Subcutaneous abdominal adipose tissue (tissue), 5 donors: ENCODE data around the gene RNU5D-1.
"Not testable (repeated sequence)": the region's sequence is repeated elsewhere in the genome, so short reads cannot be mapped to it uniquely, and the experiment has no call there.

Experiments
- H3K27ac ChIP-seq: one replicate; pipeline ENCODE4 v1.7.0; 2013; ENCODE audit warnings: low read depth, mild to moderate bottlenecking, inconsistent platforms, low read length, moderate library complexity
- H3K27me3 ChIP-seq, 5 donors: one replicate each; pipeline ENCODE4 v1.7.0; 2013; ENCODE audit warnings: low read length in 5 of 5, inconsistent platforms in 1 of 5; ENCODE audit not compliant: control insufficient read depth in 5 of 5, insufficient read depth in 4 of 5
- H3K36me3 ChIP-seq, 5 donors: one replicate each; pipeline ENCODE4 v1.7.0; 2013; ENCODE audit warnings: low read length in 5 of 5; ENCODE audit not compliant: control insufficient read depth in 5 of 5, insufficient read depth in 5 of 5
- H3K4me1 ChIP-seq, 5 donors: one replicate each; pipeline ENCODE4 v1.7.0; 2013; ENCODE audit warnings: low read length in 5 of 5, mild to moderate bottlenecking in 3 of 5, moderate library complexity in 1 of 5; ENCODE audit not compliant: control insufficient read depth in 5 of 5, insufficient read depth in 5 of 5
- H3K4me3 ChIP-seq, 5 donors: one replicate each; pipeline ENCODE4 v1.7.0; 2013; ENCODE audit warnings: low read length in 5 of 5, low read depth in 1 of 5
- H3K9ac ChIP-seq, 5 donors: one replicate each; pipeline ENCODE4 v1.7.0; 2013; ENCODE audit warnings: low read length in 5 of 5, mild to moderate bottlenecking in 4 of 5, moderate library complexity in 3 of 5
- H3K9me3 ChIP-seq, 5 donors: one replicate each; pipeline ENCODE4 v1.7.0; 2013; ENCODE audit warnings: low read length in 5 of 5; ENCODE audit not compliant: control insufficient read depth in 5 of 5
- donor health status: healthy.
- donor health status: healthy.
- donor health status: healthy.
- donor health status: healthy.
- donor health status: healthy.

Gene RNU5D-1

DNA sequence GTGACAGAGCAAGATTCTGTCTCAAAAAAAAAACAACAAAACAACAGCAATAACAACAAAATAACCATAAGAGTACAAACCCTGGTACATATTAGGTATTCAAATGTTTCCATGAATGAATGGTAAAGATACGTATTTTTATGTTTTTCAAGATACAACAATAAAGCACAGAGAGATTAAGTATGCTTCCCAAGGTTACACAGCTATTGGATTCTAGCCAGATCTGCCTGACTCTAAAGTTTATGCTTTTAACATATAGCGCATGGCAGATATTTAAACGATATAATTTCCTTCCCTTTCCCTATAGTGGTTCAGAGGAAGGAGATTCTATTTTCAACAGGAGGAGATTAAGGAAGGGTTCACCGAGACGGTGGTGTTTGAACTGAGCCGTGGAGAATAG is 25.5 kb downstream of the RNU5D-1 start:
- H3K4me3 ChIP-seq, result no peak overlapping the region
- no peak overlapping the region for H3K27ac ChIP-seq
- H3K4me1 ChIP-seq, result peaks cover 0 to 8% (median 4%) of the 10 kb centered on the region in 5 donors
- H3K27me3 ChIP-seq, result no peaks in the 10 kb centered on the region
- no peaks in the 10 kb centered on the region for H3K9me3 ChIP-seq
- H3K36me3 ChIP-seq, result no peaks in the 10 kb centered on the region
- H3K9ac ChIP-seq, result no peak overlapping the region

DNA sequence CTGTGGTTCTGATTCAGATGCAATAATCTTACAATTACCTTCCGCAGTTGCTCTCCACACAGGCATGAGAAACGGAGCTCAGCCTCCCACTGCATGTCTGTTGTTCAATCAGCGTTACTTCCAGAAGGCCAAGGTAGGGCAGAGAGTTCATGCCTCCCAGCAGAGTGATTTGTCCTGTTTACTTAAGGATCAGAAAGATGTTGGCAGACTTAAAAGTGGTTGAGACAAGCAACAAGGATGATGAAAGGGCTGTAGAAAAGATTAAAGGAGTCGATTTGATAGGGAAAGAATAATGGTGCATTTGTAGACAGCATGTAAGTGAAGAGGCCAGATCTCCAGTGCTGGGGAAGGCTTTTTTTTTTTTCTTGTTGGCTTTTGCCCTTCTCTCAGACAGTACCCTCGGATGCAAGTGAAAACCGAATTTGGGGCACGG is 29.8 kb downstream of the RNU5D-1 start:
- Histone ChIP-seq H3K9me3 (no peaks in the 10 kb centered on the region), H3K27me3 (no peaks in the 10 kb centered on the region), H3K36me3 (no peaks in the 10 kb centered on the region), H3K4me1 (peaks cover 0 to 2% (median 0%) of the 10 kb centered on the region in 5 donors), H3K4me3 (no peak overlapping the region), H3K9ac (no peak overlapping the region), H3K27ac (no peak overlapping the region)

GRCh38 chr1:44700573-44700972 is 30.4 kb downstream of the RNU5D-1 start:
- H3K27ac ChIP-seq, result no peak overlapping the region
- H3K4me3 ChIP-seq, result no peak overlapping the region
- H3K9me3 ChIP-seq, result no peaks in the 10 kb centered on the region
- peaks cover 0 to 2% (median 0%) of the 10 kb centered on the region in 5 donors for H3K4me1 ChIP-seq
- H3K9ac ChIP-seq, result no peak overlapping the region
- H3K36me3 ChIP-seq, result no peaks in the 10 kb centered on the region
- H3K27me3 ChIP-seq, result no peaks in the 10 kb centered on the region

DNA sequence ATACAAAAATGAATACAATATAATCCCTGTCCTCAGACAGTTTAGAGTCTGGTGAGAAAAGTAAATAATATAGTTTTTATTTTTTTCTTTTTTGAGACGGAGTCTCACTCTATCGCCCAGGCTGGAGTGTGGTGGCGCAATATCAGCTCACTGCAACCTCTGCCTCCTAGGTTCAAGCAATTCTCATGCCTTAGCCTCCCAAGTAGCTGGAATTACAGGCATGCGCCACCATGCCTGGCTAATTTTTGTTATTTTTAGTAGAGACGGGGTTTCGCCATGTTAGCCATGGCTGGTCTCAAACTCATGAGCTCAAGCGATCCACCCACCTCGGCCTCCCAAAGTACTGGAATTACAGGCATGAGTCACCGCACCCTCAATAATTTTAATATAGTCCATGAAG is 31.6 kb downstream of the RNU5D-1 start:
- not testable (repeated sequence) for H3K9me3 ChIP-seq, H3K36me3 ChIP-seq, H3K27me3 ChIP-seq, H3K27ac ChIP-seq, H3K4me3 ChIP-seq, H3K4me1 ChIP-seq, H3K9ac ChIP-seq

DNA sequence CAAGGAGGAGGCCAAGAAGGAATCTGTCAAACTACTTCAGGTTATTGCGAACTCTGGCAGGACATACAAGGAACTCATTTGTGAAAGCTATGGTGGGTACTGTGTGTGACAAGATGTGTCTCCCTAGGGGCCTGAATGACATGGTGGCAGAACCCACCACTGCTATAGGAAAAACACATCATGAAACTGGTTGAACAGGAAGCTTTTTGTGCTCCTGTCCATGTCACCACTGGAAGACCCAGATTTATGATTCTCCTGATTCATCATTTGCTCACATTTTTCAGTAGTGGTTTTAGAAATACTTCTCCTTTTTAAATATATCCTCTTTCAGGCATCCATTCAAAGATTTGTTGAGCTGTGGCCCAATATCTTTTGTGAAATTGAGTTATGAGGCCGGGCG is 32.8 kb downstream of the RNU5D-1 start:
- H3K4me3 ChIP-seq, result no peak overlapping the region
- H3K36me3 ChIP-seq, result no peaks in the 10 kb centered on the region
- no peak overlapping the region for H3K9ac ChIP-seq
- peaks cover 0 to 2% (median 0%) of the 10 kb centered on the region in 5 donors for H3K4me1 ChIP-seq
- no peaks in the 10 kb centered on the region for H3K27me3 ChIP-seq
- no peak overlapping the region for H3K27ac ChIP-seq
- no peaks in the 10 kb centered on the region for H3K9me3 ChIP-seq

- peaks cover 0 to 2% (median 0%) of the 10 kb centered on the region in 5 donors for H3K4me1 ChIP-seq
- H3K9me3 ChIP-seq, result no peaks in the 10 kb centered on the region
- no peak overlapping the region for H3K4me3 ChIP-seq
- no peak overlapping the region for H3K27ac ChIP-seq
- no peaks in the 10 kb centered on the region for H3K36me3 ChIP-seq
- no peaks in the 10 kb centered on the region for H3K27me3 ChIP-seq
- no peak overlapping the region for H3K9ac ChIP-seq
These were observed 34.1 kb downstream of the RNU5D-1 start for GRCh38 chr1:44696789-44697345.

DNA sequence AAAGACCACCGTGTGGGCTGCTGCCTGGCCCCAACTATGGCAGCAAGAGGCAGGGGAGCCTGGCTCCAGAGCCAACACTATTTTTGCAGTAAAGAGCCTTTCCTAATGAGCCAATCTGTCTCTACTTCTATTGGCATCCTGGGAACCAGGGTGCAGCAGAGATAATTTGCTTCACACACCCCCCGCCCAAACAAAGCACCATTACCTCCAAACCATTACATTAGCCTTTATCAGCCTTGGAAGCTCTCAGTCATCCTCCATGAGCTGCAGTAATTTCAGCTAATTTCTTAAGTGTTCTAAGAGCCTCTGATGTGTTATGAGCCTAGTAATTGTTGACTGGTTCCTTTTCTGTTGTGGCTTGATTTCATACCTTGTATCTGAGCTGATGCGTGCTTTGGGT is 34.9 kb downstream of the RNU5D-1 start:
- Histone ChIP-seq H3K27me3 (no peaks in the 10 kb centered on the region), H3K9me3 (no peaks in the 10 kb centered on the region), H3K9ac (no peak overlapping the region), H3K27ac (no peak overlapping the region), H3K4me3 (no peak overlapping the region), H3K4me1 (peaks cover 0 to 2% (median 0%) of the 10 kb centered on the region in 5 donors), H3K36me3 (no peaks in the 10 kb centered on the region)

GRCh38 chr1:44695671-44696070 is 35.3 kb downstream of the RNU5D-1 start:
- Histone ChIP-seq H3K36me3 (no peaks in the 10 kb centered on the region), H3K4me1 (peaks cover 0 to 2% (median 0%) of the 10 kb centered on the region in 5 donors), H3K27me3 (no peaks in the 10 kb centered on the region), H3K27ac (no peak overlapping the region), H3K4me3 (no peak overlapping the region), H3K9ac (no peak overlapping the region), H3K9me3 (no peaks in the 10 kb centered on the region)

- Histone ChIP-seq H3K36me3 (no peaks in the 10 kb centered on the region), H3K4me1 (peaks cover 0 to 2% (median 0%) of the 10 kb centered on the region in 5 donors), H3K9ac (no peak overlapping the region), H3K4me3 (no peak overlapping the region), H3K27me3 (no peaks in the 10 kb centered on the region), H3K27ac (no peak overlapping the region), H3K9me3 (no peaks in the 10 kb centered on the region)
These were observed 36.0 kb downstream of the RNU5D-1 start for GRCh38 chr1:44694863-44695478.

- no peaks in the 10 kb centered on the region for H3K9me3 ChIP-seq
- H3K4me3 ChIP-seq, result no peak overlapping the region
- H3K27me3 ChIP-seq, result no peaks in the 10 kb centered on the region
- no peak overlapping the region for H3K27ac ChIP-seq
- H3K9ac ChIP-seq, result no peak overlapping the region
- H3K36me3 ChIP-seq, result no peaks in the 10 kb centered on the region
- peaks cover 0 to 2% (median 0%) of the 10 kb centered on the region in 5 donors for H3K4me1 ChIP-seq
These were observed 37.1 kb downstream of the RNU5D-1 start for GRCh38 chr1:44693900-44694299.
